Measurements from ENCODE around the gene TMTC4. TPM values are rescaled to one million over a fixed set of nuclear protein-coding genes. Genes with fewer than 3 reads are reported as not detected.

The TMTC4 gene
- total RNA-seq, 1 donor from 2014 or later: 17.0 TPM

- H3K4me3 Mint-ChIP-seq: no peak overlapping the region
Measured at GRCh38 chr13:100604918-100605710, 69.5 kb downstream of the TMTC4 start.

GRCh38 chr13:100602493-100603111, 72.0 kb downstream of the TMTC4 start:
- peaks cover 7% of the 10 kb centered on the region for H3K36me3 Mint-ChIP-seq (ENCODE audit: low read depth)
- no peak for ATAC-seq (ENCODE audit: low read depth)
- peaks cover 5% of the 10 kb centered on the region for H3K4me1 Mint-ChIP-seq
- no peak overlapping the region for H3K27ac Mint-ChIP-seq
- ChIA-PET POLR2A (no interaction called here), CTCF (interaction anchor here (0.8 kb wide), 1 partner anchor 15 kb away, joined by 3 read pairs; no protein-coding TSS in a partner anchor)
- no peak overlapping the region for H3K4me3 Mint-ChIP-seq
- intact Hi-C loops (cut with micrococcal nuclease): no loop called here
- H3K9me3 Mint-ChIP-seq: no peaks in the 10 kb centered on the region
- H3K27me3 Mint-ChIP-seq: no peaks in the 10 kb centered on the region
- no peak for DNase-seq
- no peak for TF ChIP-seq CTCF (IDR thresholded peaks at IDR 0.05)

More at GRCh38 chr13:100604918-100605710, 69.5 kb downstream of the TMTC4 start:
- intact Hi-C loops (cut with micrococcal nuclease): no loop called here
- no peaks in the 10 kb centered on the region for H3K27me3 Mint-ChIP-seq
- no peak overlapping the region for H3K27ac Mint-ChIP-seq
- ChIA-PET POLR2A (no interaction called here), CTCF (interaction anchor here (0.7 kb wide), 1 partner anchor 12 kb away, joined by 3 read pairs; no protein-coding TSS in a partner anchor)
- peaks cover 29% of the 10 kb centered on the region for H3K4me1 Mint-ChIP-seq
- H3K36me3 Mint-ChIP-seq (ENCODE audit: low read depth): peaks cover 10% of the 10 kb centered on the region
- no peak for TF ChIP-seq CTCF (IDR thresholded peaks at IDR 0.05)
- DNase-seq (no peak), ATAC-seq (ENCODE audit: low read depth) (no peak)
- H3K9me3 Mint-ChIP-seq: no peaks in the 10 kb centered on the region

GRCh38 chr13:100601716-100602115, 72.9 kb downstream of the TMTC4 start:
- Mint-ChIP-seq H3K27me3 (no peaks in the 10 kb centered on the region), H3K4me3 (no peak overlapping the region), H3K9me3 (no peaks in the 10 kb centered on the region), H3K36me3 (ENCODE audit: low read depth) (peaks cover 4% of the 10 kb centered on the region), H3K4me1 (peaks cover 2% of the 10 kb centered on the region), H3K27ac (no peak overlapping the region)
- CTCF ChIA-PET: interaction anchor here (1.2 kb wide), 1 partner anchor 10 kb away, joined by 4 read pairs; no protein-coding TSS in a partner anchor
- intact Hi-C loops (cut with micrococcal nuclease): no loop called here
- TF ChIP-seq CTCF (IDR thresholded peaks at IDR 0.05): no peak
- no peak for DNase-seq
- POLR2A ChIA-PET: no interaction called here
- no peak for ATAC-seq (ENCODE audit: low read depth)

- Mint-ChIP-seq H3K27me3 (no peaks in the 10 kb centered on the region), H3K4me3 (no peak overlapping the region), H3K27ac (no peak overlapping the region), H3K36me3 (ENCODE audit: low read depth) (peaks cover 4% of the 10 kb centered on the region), H3K4me1 (no peaks in the 10 kb centered on the region), H3K9me3 (no peaks in the 10 kb centered on the region)
- ChIA-PET CTCF (interaction anchor here (1.2 kb wide), 1 partner anchor 9 kb away, joined by 4 read pairs; no protein-coding TSS in a partner anchor), POLR2A (no interaction called here)
- ATAC-seq (ENCODE audit: low read depth) (no peak), DNase-seq (no peak)
- no peak for TF ChIP-seq CTCF (IDR thresholded peaks at IDR 0.05)
- intact Hi-C loops (cut with micrococcal nuclease): no loop called here
Measured at GRCh38 chr13:100600915-100601314, 73.7 kb downstream of the TMTC4 start.

- Mint-ChIP-seq H3K27ac (no peak overlapping the region), H3K27me3 (no peaks in the 10 kb centered on the region), H3K36me3 (ENCODE audit: low read depth) (peaks cover 4% of the 10 kb centered on the region), H3K4me3 (no peak overlapping the region), H3K9me3 (no peaks in the 10 kb centered on the region), H3K4me1 (no peaks in the 10 kb centered on the region)
- CTCF ChIA-PET: interaction anchor here (1.2 to 1.4 kb wide), 2 partner anchors 9 to 11 kb away, joined by 3 to 4 read pairs; no protein-coding TSS in a partner anchor
- TF ChIP-seq CTCF (IDR thresholded peaks at IDR 0.05): no peak
- ATAC-seq (ENCODE audit: low read depth) (no peak), DNase-seq (no peak)
- intact Hi-C loops (cut with micrococcal nuclease): no loop called here
- POLR2A ChIA-PET: no interaction called here
Measured at GRCh38 chr13:100600461-100600860, 74.1 kb downstream of the TMTC4 start.

All from activated B cell treated with CpG ODN at 0.5 μM for 24 hours (primary cell).